Measurements from ENCODE around the gene MYT1. TPM values are rescaled to one million over a fixed set of nuclear protein-coding genes. Genes with fewer than 3 reads are reported as not detected.
A peak's percentile ranks its signal among the peaks of the same experiment; 100 is the strongest.

Gene MYT1
- total RNA-seq, 1 donor from 2014 or later, result not detected

- Histone ChIP-seq H3K27me3 (ENCODE audit: low read depth) (no peaks in the 10 kb centered on the region), H3K9me3 (no peaks in the 10 kb centered on the region), H3K4me1 (no peaks in the 10 kb centered on the region), H3K27ac (no peak overlapping the region), H3K4me3 (no peak overlapping the region), H3K36me3 (peaks cover 36% of the 10 kb centered on the region)
- ATAC-seq (no peak), DNase-seq (no peak)
- intact Hi-C loops (cut with DNase I), result no loop called here
- TF ChIP-seq, protein P1, sequence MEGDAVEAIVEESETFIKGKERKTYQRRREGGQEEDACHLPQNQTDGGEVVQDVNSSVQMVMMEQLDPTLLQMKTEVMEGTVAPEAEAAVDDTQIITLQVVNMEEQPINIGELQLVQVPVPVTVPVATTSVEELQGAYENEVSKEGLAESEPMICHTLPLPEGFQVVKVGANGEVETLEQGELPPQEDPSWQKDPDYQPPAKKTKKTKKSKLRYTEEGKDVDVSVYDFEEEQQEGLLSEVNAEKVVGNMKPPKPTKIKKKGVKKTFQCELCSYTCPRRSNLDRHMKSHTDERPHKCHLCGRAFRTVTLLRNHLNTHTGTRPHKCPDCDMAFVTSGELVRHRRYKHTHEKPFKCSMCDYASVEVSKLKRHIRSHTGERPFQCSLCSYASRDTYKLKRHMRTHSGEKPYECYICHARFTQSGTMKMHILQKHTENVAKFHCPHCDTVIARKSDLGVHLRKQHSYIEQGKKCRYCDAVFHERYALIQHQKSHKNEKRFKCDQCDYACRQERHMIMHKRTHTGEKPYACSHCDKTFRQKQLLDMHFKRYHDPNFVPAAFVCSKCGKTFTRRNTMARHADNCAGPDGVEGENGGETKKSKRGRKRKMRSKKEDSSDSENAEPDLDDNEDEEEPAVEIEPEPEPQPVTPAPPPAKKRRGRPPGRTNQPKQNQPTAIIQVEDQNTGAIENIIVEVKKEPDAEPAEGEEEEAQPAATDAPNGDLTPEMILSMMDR (IDR thresholded peaks at IDR 0.05), result no peak
These were observed 107.4 kb downstream of the MYT1 start for GRCh38 chr20:64271636-64272035.

DNA sequence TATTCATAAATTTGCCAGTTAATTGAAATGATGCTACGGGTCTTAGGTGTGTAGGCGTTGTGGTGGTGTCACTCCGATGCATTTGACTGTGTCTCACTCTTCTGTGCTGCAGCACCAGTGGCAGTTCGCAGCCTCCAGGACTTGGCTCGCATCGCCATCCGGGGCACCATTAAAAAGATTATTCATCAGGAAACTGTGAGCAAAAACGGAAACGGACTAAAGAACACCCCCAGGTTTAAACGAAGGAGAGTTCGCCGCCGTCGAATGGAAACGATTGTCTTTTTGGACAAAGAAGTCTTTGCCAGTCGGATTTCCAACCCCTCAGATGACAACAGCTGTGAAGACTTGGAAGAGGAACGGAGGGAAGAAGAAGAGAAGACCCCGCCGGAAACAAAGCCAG is 108.9 kb downstream of the MYT1 start:
- H3K9me3 ChIP-seq, result no peaks in the 10 kb centered on the region
- intact Hi-C loops (cut with DNase I), result no loop called here
- H3K27ac ChIP-seq, result no peak overlapping the region
- TF ChIP-seq, protein P1 (IDR thresholded peaks at IDR 0.05), result no peak
- H3K4me3 ChIP-seq, result no peak overlapping the region
- H3K4me1 ChIP-seq, result no peaks in the 10 kb centered on the region
- H3K36me3 ChIP-seq, result peaks cover 28% of the 10 kb centered on the region
- H3K27me3 ChIP-seq (ENCODE audit: low read depth), result no peaks in the 10 kb centered on the region
- no peak for ATAC-seq
- no peak for DNase-seq

DNA sequence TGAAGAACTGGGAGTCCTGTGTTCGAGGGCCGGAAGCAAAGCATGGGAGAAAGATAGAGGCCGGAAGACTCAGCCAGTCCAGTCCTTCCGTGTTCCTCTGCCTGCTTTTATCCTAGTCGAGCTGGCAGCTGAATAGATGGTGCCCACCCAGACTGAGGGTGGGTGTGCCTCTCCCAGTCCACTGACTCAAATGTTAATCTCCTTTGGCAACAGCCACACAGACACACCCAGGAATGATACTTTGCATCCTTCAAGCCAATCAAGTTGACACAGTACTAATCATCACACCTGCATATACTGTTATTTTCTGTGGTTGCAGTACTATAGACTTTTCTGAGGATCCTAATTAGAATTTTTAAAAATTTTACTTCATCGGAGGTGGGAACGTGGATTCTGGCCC is 112.6 kb downstream of the MYT1 start:
- DNase-seq (no peak), ATAC-seq (no peak)
- intact Hi-C loops (cut with DNase I), result no loop called here
- H3K27ac ChIP-seq, result no peak overlapping the region
- no peaks in the 10 kb centered on the region for H3K27me3 ChIP-seq (ENCODE audit: low read depth)
- H3K9me3 ChIP-seq, result no peaks in the 10 kb centered on the region
- H3K36me3 ChIP-seq, result peaks cover 21% of the 10 kb centered on the region
- H3K4me3 ChIP-seq, result no peak overlapping the region
- no peaks in the 10 kb centered on the region for H3K4me1 ChIP-seq
- TF ChIP-seq, protein P1 (IDR thresholded peaks at IDR 0.05), result no peak

DNA sequence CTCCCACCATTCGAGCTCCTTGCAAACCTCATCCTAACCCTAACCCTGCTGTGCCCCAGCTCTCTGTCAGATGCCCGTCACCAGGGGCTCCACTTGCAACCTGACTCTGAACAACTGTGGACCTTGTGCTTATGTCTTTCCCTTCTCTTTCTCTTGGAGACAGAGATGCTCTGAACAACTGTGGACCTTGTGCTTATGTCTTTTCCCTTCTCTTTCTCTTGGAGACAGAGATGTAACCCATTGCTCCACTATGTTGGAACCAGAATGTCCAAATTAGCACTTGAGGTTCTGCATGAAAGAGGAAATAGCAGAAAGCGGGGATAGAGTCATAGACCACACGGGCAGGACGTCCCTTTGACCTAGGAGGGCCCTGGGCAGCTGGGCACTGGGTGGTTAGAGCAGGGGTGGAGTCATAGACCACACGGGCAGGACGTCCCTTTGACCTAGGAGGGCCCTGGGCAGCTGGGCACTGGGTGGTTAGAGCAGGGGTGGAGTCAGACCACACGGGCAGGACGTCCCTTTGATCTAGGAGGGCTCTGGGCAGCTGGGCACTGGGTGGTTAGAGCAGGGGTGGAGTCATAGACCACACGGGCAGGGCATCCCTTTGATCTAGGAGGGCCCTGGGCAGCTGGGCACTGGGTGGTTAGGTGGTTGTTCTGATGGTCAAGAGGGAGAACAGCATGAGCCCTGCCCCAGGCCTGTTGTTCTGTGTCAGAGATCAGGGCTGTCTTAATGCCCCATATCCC is 113.5 kb downstream of the MYT1 start:
- Histone ChIP-seq H3K27me3 (ENCODE audit: low read depth) (no peaks in the 10 kb centered on the region), H3K27ac (no peak overlapping the region), H3K4me1 (no peaks in the 10 kb centered on the region), H3K4me3 (no peak overlapping the region), H3K9me3 (no peaks in the 10 kb centered on the region), H3K36me3 (peaks cover 21% of the 10 kb centered on the region)
- DNase-seq (no peak), ATAC-seq (peak; percentile 39 to 42)
- intact Hi-C loops (cut with DNase I), result no loop called here
- TF ChIP-seq, protein P1 (IDR thresholded peaks at IDR 0.05), result no peak

DNA sequence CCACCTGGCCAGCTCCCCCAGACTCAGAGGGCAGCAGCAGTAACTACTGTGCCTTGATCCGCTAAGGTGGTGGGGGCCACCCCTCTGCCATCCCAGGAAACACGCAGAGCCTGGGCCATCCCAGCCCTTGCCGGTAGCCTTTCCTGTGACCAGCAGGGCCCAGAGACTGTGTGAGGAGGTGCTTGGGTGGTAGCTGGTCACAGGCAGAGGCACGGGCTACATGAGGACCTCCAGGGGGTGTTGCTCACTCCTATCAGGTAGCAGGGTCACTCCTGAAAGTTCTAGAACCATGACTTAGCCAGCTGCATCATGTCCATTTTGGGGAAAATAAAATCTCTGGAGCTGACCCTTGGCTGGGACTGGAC is 114.0 kb downstream of the MYT1 start:
- peak; percentile 18 to 45 for ATAC-seq
- TF ChIP-seq, protein P1 (IDR thresholded peaks at IDR 0.05), result no peak
- H3K4me1 ChIP-seq, result no peaks in the 10 kb centered on the region

More for the DNA sequence above, 114.0 kb downstream of the MYT1 start:
- no peak for DNase-seq
- Histone ChIP-seq H3K27me3 (ENCODE audit: low read depth) (no peaks in the 10 kb centered on the region), H3K4me3 (no peak overlapping the region), H3K9me3 (no peaks in the 10 kb centered on the region), H3K36me3 (peaks cover 15% of the 10 kb centered on the region), H3K27ac (no peak overlapping the region)
- intact Hi-C loops (cut with DNase I), result no loop called here

Measured in lower lobe of right lung (tissue), 2 donors.